Parathyroid adenoma (tissue), 2 donors: ENCODE measurements around the gene TRIM40.

Source experiments
- H2AFZ ChIP-seq: fragments of 300-600 bp; sonication (generic); one replicate; pipeline ENCODE4 v1.7.0; 2017; ENCODE audit warnings: antibody characterized with exemption, mild to moderate bottlenecking
- H3K27ac ChIP-seq: fragments of 300-600 bp; sonication (generic); one replicate; pipeline ENCODE4 v1.7.0; 2017
- H3K27me3 ChIP-seq: fragments of 300-600 bp; sonication (generic); one replicate; pipeline ENCODE4 v1.7.0; 2017; ENCODE audit warnings: low read length; ENCODE audit not compliant: control insufficient read depth, insufficient read depth
- H3K36me3 ChIP-seq: fragments of 300-600 bp; sonication (generic); one replicate; pipeline ENCODE4 v1.7.0; 2017; ENCODE audit warnings: low read length; ENCODE audit not compliant: control insufficient read depth, insufficient read depth
- H3K4me1 ChIP-seq: fragments of 300-600 bp; sonication (generic); one replicate; pipeline ENCODE4 v1.7.0; 2017; ENCODE audit warnings: control low read depth
- H3K4me2 ChIP-seq: fragments of 300-600 bp; sonication (generic); one replicate; pipeline ENCODE4 v1.7.0; 2017; ENCODE audit warnings: low read length
- H3K4me3 ChIP-seq: fragments of 300-600 bp; sonication (generic); one replicate; pipeline ENCODE4 v1.7.0; 2017; ENCODE audit warnings: low read depth, low read length
- H3K79me2 ChIP-seq: fragments of 300-600 bp; sonication (generic); one replicate; pipeline ENCODE4 v1.7.0; 2017; ENCODE audit warnings: control low read depth
- H3K9ac ChIP-seq: fragments of 300-600 bp; sonication (generic); one replicate; pipeline ENCODE4 v1.7.0; 2017; ENCODE audit warnings: mild to moderate bottlenecking
- H3K9me3 ChIP-seq: fragments of 300-600 bp; sonication (generic); one replicate; pipeline ENCODE4 v1.7.0; 2017; ENCODE audit warnings: low read length; ENCODE audit not compliant: control insufficient read depth
- TF ChIP-seq, protein P1 (sequence below): fragments of 300-600 bp; sonication (generic); IDR thresholded peaks from one replicate; pipeline ENCODE4 v1.7.0; 2017; ENCODE audit warnings: antibody characterized with exemption, mild to moderate bottlenecking
- donor health status: primary hyperparathyroidism.

The TRIM40 gene

DNA sequence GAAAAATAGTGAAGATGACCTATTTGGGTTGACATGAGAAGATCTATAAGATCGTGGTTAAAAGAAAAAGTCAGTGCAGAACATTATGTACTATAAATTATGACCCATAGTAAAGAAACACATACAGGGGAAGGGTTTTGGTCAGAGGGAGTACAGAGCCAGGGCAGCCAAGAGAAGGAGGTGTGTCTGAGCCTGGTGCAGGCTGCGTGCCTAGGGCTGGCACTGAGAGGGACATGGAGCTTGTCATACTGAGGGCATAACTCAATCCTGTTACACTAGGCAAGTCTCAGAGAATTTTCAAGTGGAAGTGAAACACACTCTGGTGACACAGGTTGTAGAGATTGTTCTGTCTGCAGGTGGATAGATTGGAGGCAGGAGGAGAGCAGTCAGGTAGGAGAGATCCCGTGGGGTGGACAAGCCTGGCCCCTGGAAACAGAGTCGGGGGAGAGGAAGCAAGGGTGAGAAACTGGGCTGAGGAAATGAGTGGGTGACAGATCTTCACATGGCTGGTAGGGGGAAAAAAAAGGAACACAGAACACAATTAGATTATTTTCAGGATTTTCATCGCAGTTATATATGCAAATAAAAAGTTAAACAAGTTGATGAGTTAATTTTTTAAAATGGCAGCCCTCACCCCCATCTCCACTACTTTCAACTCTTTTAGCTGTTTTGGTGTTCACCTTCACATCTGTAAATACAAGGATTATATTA, 41.8 kb upstream of the TRIM40 start:
- Histone ChIP-seq H3K79me2 (no peaks in the 10 kb centered on the region), H3K36me3 (no peaks in the 10 kb centered on the region), H2AFZ (no peak overlapping the region), H3K27ac (no peak overlapping the region), H3K9me3 (no peaks in the 10 kb centered on the region), H3K27me3 (no peaks in the 10 kb centered on the region), H3K4me2 (no peak overlapping the region), H3K9ac (no peak overlapping the region), H3K4me1 (no peaks in the 10 kb centered on the region), H3K4me3 (no peak overlapping the region)
- TF ChIP-seq, protein P1, sequence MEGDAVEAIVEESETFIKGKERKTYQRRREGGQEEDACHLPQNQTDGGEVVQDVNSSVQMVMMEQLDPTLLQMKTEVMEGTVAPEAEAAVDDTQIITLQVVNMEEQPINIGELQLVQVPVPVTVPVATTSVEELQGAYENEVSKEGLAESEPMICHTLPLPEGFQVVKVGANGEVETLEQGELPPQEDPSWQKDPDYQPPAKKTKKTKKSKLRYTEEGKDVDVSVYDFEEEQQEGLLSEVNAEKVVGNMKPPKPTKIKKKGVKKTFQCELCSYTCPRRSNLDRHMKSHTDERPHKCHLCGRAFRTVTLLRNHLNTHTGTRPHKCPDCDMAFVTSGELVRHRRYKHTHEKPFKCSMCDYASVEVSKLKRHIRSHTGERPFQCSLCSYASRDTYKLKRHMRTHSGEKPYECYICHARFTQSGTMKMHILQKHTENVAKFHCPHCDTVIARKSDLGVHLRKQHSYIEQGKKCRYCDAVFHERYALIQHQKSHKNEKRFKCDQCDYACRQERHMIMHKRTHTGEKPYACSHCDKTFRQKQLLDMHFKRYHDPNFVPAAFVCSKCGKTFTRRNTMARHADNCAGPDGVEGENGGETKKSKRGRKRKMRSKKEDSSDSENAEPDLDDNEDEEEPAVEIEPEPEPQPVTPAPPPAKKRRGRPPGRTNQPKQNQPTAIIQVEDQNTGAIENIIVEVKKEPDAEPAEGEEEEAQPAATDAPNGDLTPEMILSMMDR, result no peak

GRCh38 chr6:30096829-30097228, 39.1 kb upstream of the TRIM40 start:
- Histone ChIP-seq H3K4me2 (no peak overlapping the region), H3K36me3 (no peaks in the 10 kb centered on the region), H3K9ac (no peak overlapping the region), H3K27me3 (no peaks in the 10 kb centered on the region), H3K4me1 (peaks cover 2% of the 10 kb centered on the region), H2AFZ (no peak overlapping the region), H3K27ac (no peak overlapping the region), H3K9me3 (no peaks in the 10 kb centered on the region), H3K79me2 (no peaks in the 10 kb centered on the region), H3K4me3 (no peak overlapping the region)
- TF ChIP-seq, protein P1, result no peak

- H3K9me3 ChIP-seq, result no peaks in the 10 kb centered on the region
- no peaks in the 10 kb centered on the region for H3K36me3 ChIP-seq
- no peaks in the 10 kb centered on the region for H3K79me2 ChIP-seq
- H3K4me2 ChIP-seq, result no peak overlapping the region
- no peaks in the 10 kb centered on the region for H3K27me3 ChIP-seq
- no peak overlapping the region for H3K27ac ChIP-seq
- TF ChIP-seq, protein P1, result no peak
- H3K4me3 ChIP-seq, result no peak overlapping the region
- H3K9ac ChIP-seq, result no peak overlapping the region
- no peak overlapping the region for H2AFZ ChIP-seq
- H3K4me1 ChIP-seq, result peaks cover 2% of the 10 kb centered on the region
Observed at GRCh38 chr6:30097902-30098768, 37.8 kb upstream of the TRIM40 start.

GRCh38 chr6:30100154-30100553, 35.8 kb upstream of the TRIM40 start:
- H3K4me2 ChIP-seq, result peak overlapping the region; percentile 94
- H3K9me3 ChIP-seq, result no peaks in the 10 kb centered on the region
- H3K79me2 ChIP-seq, result no peaks in the 10 kb centered on the region
- H2AFZ ChIP-seq, result no peak overlapping the region
- H3K4me3 ChIP-seq, result peak overlapping the region; percentile 49
- peaks cover 8% of the 10 kb centered on the region for H3K4me1 ChIP-seq
- H3K9ac ChIP-seq, result no peak overlapping the region
- no peaks in the 10 kb centered on the region for H3K27me3 ChIP-seq
- no peak overlapping the region for H3K27ac ChIP-seq
- TF ChIP-seq, protein P1, result no peak
- no peaks in the 10 kb centered on the region for H3K36me3 ChIP-seq
